HCT116 (cell line): ENCODE results near the gene IL3. TPM values are rescaled to one million over a fixed set of nuclear protein-coding genes. Genes with fewer than 3 reads are reported as not detected.

Experiments used
- ATAC-seq: fragments of 200-7000 bp; cut with Tn5 transposase; 2 replicates; pipeline ENCODE4 v1.9.1; 2020; ENCODE audit warnings: mild to moderate bottlenecking, moderate library complexity
- BruUV-seq: library from RNA; stranded (reverse); fragments of 400-500 nt; replicated peaks from 2 replicates; lab custom pipeline; 2021; lab: Mats Ljungman, UMichigan
- CTCF ChIA-PET: fragments of 300-600 bp; sonication (Branson Sonifier 250); formaldehyde crosslinking; loops from one replicate; lab custom pipeline; 2021; ENCODE audit warnings: antibody characterized with exemption; lab: Charles Lee
- POLR2A ChIA-PET: fragments of 300-600, 350-600 bp; sonication (Branson Sonifier 250); formaldehyde crosslinking; loops from one replicate; lab custom pipeline; 2021; ENCODE audit warnings: antibody characterized with exemption; lab: Charles Lee
- RAD21 ChIA-PET, 2 experiments: fragments of 300-600 bp; sonication (Branson Sonifier 250); formaldehyde crosslinking; loops; one replicate each; lab custom pipeline; 2023; ENCODE audit warnings: low total read pairs in 2 of 2; ENCODE audit not compliant: uncharacterized antibody in 2 of 2, unreplicated experiment in 2 of 2, low non-redundant PET in 1 of 2; lab: Charles Lee
- DNase-seq: peaks from one replicate; pipeline ENCODE4 v3.0.0-alpha.2; 2010; ENCODE audit warnings: low read depth, low spot score
- H2AFZ ChIP-seq: fragments of 200-600 bp; shearing (Covaris generic), sonication (generic); 2 replicates; pipeline ENCODE4 v1.6.1; 2017; ENCODE audit warnings: low read depth, mixed run types, mixed read lengths, antibody characterized with exemption, low read length; ENCODE audit not compliant: poor library complexity, severe bottlenecking
- H3K27ac ChIP-seq: 2 replicates; pipeline ENCODE4 v1.5.1; 2012; ENCODE audit warnings: low read depth, low read length
- H3K27me3 ChIP-seq: fragments of 200-600 bp; sonication (generic); 2 replicates; pipeline ENCODE4 v1.6.1; 2016; ENCODE audit warnings: mixed run types, low read length, mixed read lengths; ENCODE audit not compliant: insufficient read depth
- H3K36me3 ChIP-seq, 2 experiments: fragments of 200-500 bp in 1 of 2; fragments of 200-600 bp in 1 of 2; sonication (Bioruptor generic) in 1 of 2; sonication (generic) in 1 of 2; 2 replicates each; pipeline versions ENCODE4 v1.5.1 to v1.6.1; 2014 to 2016; ENCODE audit warnings: low read length in 2 of 2, inconsistent platforms in 1 of 2, mixed read lengths in 1 of 2, mixed run types in 1 of 2; ENCODE audit not compliant: insufficient read depth in 2 of 2, control insufficient read depth in 1 of 2
- H3K4me1 ChIP-seq, 2 experiments: fragments of 200-600 bp in 1 of 2; sonication (generic) in 1 of 2; 2 replicates each; pipeline versions ENCODE4 v1.5.1 to v1.6.1; 2012 to 2017; ENCODE audit warnings: low read length in 2 of 2, inconsistent platforms in 1 of 2, mild to moderate bottlenecking in 1 of 2, mixed read lengths in 1 of 2, mixed run types in 1 of 2, moderate library complexity in 1 of 2; ENCODE audit not compliant: insufficient read depth in 2 of 2, control insufficient read depth in 1 of 2
- H3K4me2 ChIP-seq: fragments of 200-600 bp; sonication (generic); 2 replicates; pipeline ENCODE4 v1.6.1; 2017; ENCODE audit warnings: mixed run types, low read length, mixed read lengths
- H3K4me3 ChIP-seq, 2 experiments: fragments of 200-600 bp in 1 of 2; sonication (generic) in 1 of 2; replicated peaks in 1 of 2; 2 replicates each; pipeline ENCODE4 v1.5.1; 2011 to 2016; ENCODE audit warnings: low read length in 2 of 2, control low read depth in 1 of 2, low read depth in 1 of 2, mild to moderate bottlenecking in 1 of 2, mixed read lengths in 1 of 2, mixed run types in 1 of 2
- H3K79me2 ChIP-seq: fragments of 200-600 bp; sonication (generic); 2 replicates; pipeline ENCODE4 v1.6.1; 2017; ENCODE audit warnings: mild to moderate bottlenecking, mixed run types, low read length, moderate library complexity, mixed read lengths; ENCODE audit not compliant: insufficient read depth
- H3K9ac ChIP-seq: fragments of 200-600 bp; sonication (generic); 2 replicates; pipeline ENCODE4 v1.6.1; 2016; ENCODE audit warnings: low read length, mixed read lengths
- H3K9me2 ChIP-seq: fragments of 200-600 bp; sonication (generic), shearing (Covaris generic); 2 replicates; pipeline ENCODE4 v1.6.1; 2017; ENCODE audit warnings: mixed run types, mild to moderate bottlenecking, moderate library complexity; ENCODE audit not compliant: insufficient read depth
- H3K9me3 ChIP-seq, 2 experiments: fragments of 200-500 bp in 1 of 2; fragments of 200-600 bp in 1 of 2; sonication (Bioruptor generic) in 1 of 2; sonication (generic) in 1 of 2; 2 replicates each; pipeline ENCODE4 v1.6.1; 2014 to 2017; ENCODE audit warnings: low read length in 2 of 2, mixed read lengths in 2 of 2, inconsistent platforms in 1 of 2, low read depth in 1 of 2, mild to moderate bottlenecking in 1 of 2, mixed run types in 1 of 2, moderate library complexity in 1 of 2; ENCODE audit not compliant: control insufficient read depth in 1 of 2, insufficient read depth in 1 of 2
- H4K20me1 ChIP-seq: fragments of 200-600 bp; sonication (generic), shearing (Covaris generic); 2 replicates; pipeline ENCODE4 v1.6.1; 2017; ENCODE audit warnings: mixed run types, mild to moderate bottlenecking, moderate library complexity; ENCODE audit not compliant: insufficient read depth
- CBX3 ChIP-seq: IDR thresholded peaks from 2 replicates; pipeline ENCODE4 v1.6.1; 2012; ENCODE audit warnings: low read depth
- CEBPB ChIP-seq: IDR thresholded peaks from 2 replicates; pipeline ENCODE4 v1.6.1; 2012; ENCODE audit warnings: low read depth
- EGR1 ChIP-seq: IDR thresholded peaks from 2 replicates; pipeline ENCODE4 v1.6.1; 2012; ENCODE audit warnings: low read depth
- ELF1 ChIP-seq: IDR thresholded peaks from 2 replicates; pipeline ENCODE4 v1.6.1; 2012; ENCODE audit warnings: low read depth, borderline replicate concordance
- EZH2 ChIP-seq: fragments of 200-600 bp; sonication (generic); IDR thresholded peaks from 2 replicates; pipeline ENCODE4 v1.6.1; 2017; ENCODE audit warnings: antibody characterized with exemption, mixed run types
- FOSL1 ChIP-seq: IDR thresholded peaks from 2 replicates; pipeline ENCODE4 v1.6.1; 2012; ENCODE audit warnings: low read depth
- JUND ChIP-seq: IDR thresholded peaks from 2 replicates; pipeline ENCODE4 v1.6.1; 2012
- MAX ChIP-seq: IDR thresholded peaks from 2 replicates; pipeline ENCODE4 v1.6.1; 2012
- RAD21 ChIP-seq: IDR thresholded peaks from 2 replicates; pipeline ENCODE4 v1.6.1; 2012; ENCODE audit warnings: low read depth, mild to moderate bottlenecking
- REST ChIP-seq: IDR thresholded peaks from 2 replicates; pipeline ENCODE4 v1.6.1; 2012; ENCODE audit warnings: low read depth
- SP1 ChIP-seq: IDR thresholded peaks from 2 replicates; pipeline ENCODE4 v1.6.1; 2012; ENCODE audit warnings: low read depth
- YY1 ChIP-seq: IDR thresholded peaks from 2 replicates; pipeline ENCODE4 v1.6.1; 2011; ENCODE audit warnings: low read length, low read depth, moderate library complexity, mild to moderate bottlenecking; ENCODE audit not compliant: insufficient replicate concordance; ENCODE audit errors: extremely low read depth
- ZBTB33 ChIP-seq: IDR thresholded peaks from 2 replicates; pipeline ENCODE4 v1.6.1; 2011; ENCODE audit warnings: mild to moderate bottlenecking, low read length, moderate library complexity; ENCODE audit not compliant: insufficient replicate concordance; ENCODE audit errors: extremely low read depth
- ZFX ChIP-seq: fragments of 450-650 bp; IDR thresholded peaks from 2 replicates; pipeline ENCODE4 v1.6.1; 2017
- intact Hi-C: fragments of 100-400 bp; cut with micrococcal nuclease; formaldehyde crosslinking; loops from 2 replicates; pipeline ENCODE4 v1.10.0; 2022
- total RNA-seq: library from RNA; stranded (reverse); gene quantifications from one replicate; pipeline ENCODE4 v1.2.1, GENCODE V29; 2021; ENCODE audit not compliant: unreplicated experiment
- TF ChIP-seq, protein P1 (sequence below): IDR thresholded peaks from 2 replicates; pipeline ENCODE4 v1.6.1; 2012

Gene IL3
- total RNA-seq, 1 experiment from 2014 or later: not detected

- no peaks in the 10 kb centered on the region for H3K79me2 ChIP-seq
- H3K9me2 ChIP-seq: no peaks in the 10 kb centered on the region
- H3K9me3 ChIP-seq: no peaks in the 10 kb centered on the region
- no peaks in the 10 kb centered on the region for H3K36me3 ChIP-seq
- no peak overlapping the region for H3K27ac ChIP-seq
- H3K4me1 ChIP-seq: peaks cover 0 to 6% of the 10 kb centered on the region in 2 experiments; a peak in 1 of 4 replicates
- no peak for DNase-seq
- no peak for TF ChIP-seq CBX3
- no peak for TF ChIP-seq ZFX
- no peak for TF ChIP-seq EZH2
- TF ChIP-seq JUND: no peak
- TF ChIP-seq ELF1: no peak
- TF ChIP-seq, protein P1, sequence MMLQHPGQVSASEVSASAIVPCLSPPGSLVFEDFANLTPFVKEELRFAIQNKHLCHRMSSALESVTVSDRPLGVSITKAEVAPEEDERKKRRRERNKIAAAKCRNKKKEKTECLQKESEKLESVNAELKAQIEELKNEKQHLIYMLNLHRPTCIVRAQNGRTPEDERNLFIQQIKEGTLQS: no peak
- no peak for TF ChIP-seq SP1
- H3K9ac ChIP-seq: no peak overlapping the region
- no peak overlapping the region for H3K4me2 ChIP-seq
- H4K20me1 ChIP-seq: no peaks in the 10 kb centered on the region
- intact Hi-C loops: no loop called here
- ATAC-seq: no peak
- ChIA-PET POLR2A (no interaction called here), RAD21 (no interaction called here), CTCF (no interaction called here)
- no TSS peak for BruUV-seq
- H3K4me3 ChIP-seq: no peak overlapping the region
- H3K27me3 ChIP-seq: no peaks in the 10 kb centered on the region
- H2AFZ ChIP-seq: no peak overlapping the region
These were observed 22.7 kb downstream of the IL3 start for GRCh38 chr5:132083071-132083678.

DNA sequence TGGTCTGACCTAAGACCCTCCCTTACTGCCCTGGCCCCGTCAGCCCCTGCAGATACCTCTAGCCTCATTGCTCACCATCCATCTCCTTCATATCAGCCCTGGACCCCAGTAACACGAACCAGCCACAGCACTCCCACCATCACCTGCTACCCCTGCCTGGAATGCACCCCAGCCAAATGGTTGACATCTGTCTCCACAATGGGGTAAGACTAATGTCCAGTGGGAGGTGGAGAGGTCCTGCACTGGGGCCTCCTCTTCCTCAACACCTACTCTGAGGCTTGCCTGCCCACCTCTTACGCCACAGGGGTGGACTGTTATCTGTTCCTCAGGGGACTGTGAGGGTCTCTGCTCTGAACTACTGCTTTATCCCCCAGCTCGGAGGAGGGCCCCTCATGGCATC lies 25.2 kb downstream of the IL3 start:
- Histone ChIP-seq H3K4me1 (peaks cover 7 to 16% of the 10 kb centered on the region in 2 experiments; a peak in 3 of 4 replicates), H2AFZ (no peak overlapping the region), H3K4me3 (no peak overlapping the region), H3K36me3 (no peaks in the 10 kb centered on the region), H3K27ac (no peak overlapping the region), H3K79me2 (no peaks in the 10 kb centered on the region), H3K9ac (no peak overlapping the region), H3K9me2 (no peaks in the 10 kb centered on the region), H3K4me2 (no peak overlapping the region), H3K9me3 (no peaks in the 10 kb centered on the region), H3K27me3 (no peaks in the 10 kb centered on the region), H4K20me1 (no peaks in the 10 kb centered on the region)
- BruUV-seq: no TSS peak
- DNase-seq (no peak), ATAC-seq (no peak)
- RAD21 ChIA-PET: no interaction called here
- POLR2A ChIA-PET: no interaction called here
- CTCF ChIA-PET: no interaction called here
- intact Hi-C loops: no loop called here
- TF ChIP-seq RAD21 (no peak), FOSL1 (no peak), MAX (no peak), REST (no peak), YY1 (no peak), CBX3 (no peak), EGR1 (no peak), ZBTB33 (no peak), CEBPB (no peak), ZFX (no peak), ELF1 (no peak)
- TF ChIP-seq, protein P1: no peak
